Suprapubic skin (tissue), 4 donors: ENCODE data around the gene IL17RD. TPM values are rescaled to one million over a fixed set of nuclear protein-coding genes. Genes with fewer than 3 reads are reported as not detected.

Experiments used
- DNase-seq, 2 donors: peaks; one replicate each; pipeline ENCODE4 v3.0.0-alpha.2; 2019; ENCODE audit warnings: low spot score in 2 of 2
- H3K27ac ChIP-seq: fragments of 200-600 bp; sonication (generic); one replicate; pipeline ENCODE4 v1.5.1; 2019
- H3K27me3 ChIP-seq: fragments of 200-600 bp; sonication (generic); one replicate; pipeline ENCODE4 v1.5.1; 2019
- H3K36me3 ChIP-seq: fragments of 200-600 bp; sonication (generic); one replicate; pipeline ENCODE4 v1.5.1; 2019
- H3K4me1 ChIP-seq: fragments of 200-600 bp; sonication (generic); one replicate; pipeline ENCODE4 v1.5.1; 2019
- H3K4me3 ChIP-seq: fragments of 200-600 bp; sonication (generic); one replicate; pipeline ENCODE4 v1.5.1; 2019; ENCODE audit warnings: mild to moderate bottlenecking
- H3K9me3 ChIP-seq: fragments of 200-600 bp; sonication (generic); one replicate; pipeline ENCODE4 v1.5.1; 2019
- EP300 ChIP-seq: sonication (generic); formaldehyde crosslinking; IDR thresholded peaks from one replicate; pipeline ENCODE4 v1.6.1; 2017; ENCODE audit warnings: antibody characterized with exemption
- POLR2A ChIP-seq, 2 donors: fragments of 450-650 bp; IDR thresholded peaks; one replicate each; pipeline ENCODE4 v1.6.1; 2017; ENCODE audit warnings: antibody characterized with exemption in 2 of 2, mild to moderate bottlenecking in 2 of 2, moderate library complexity in 2 of 2
- POLR2AphosphoS5 ChIP-seq, 3 donors: sonication (generic); formaldehyde crosslinking; IDR thresholded peaks; one replicate each; pipeline ENCODE4 v1.6.1; 2017; ENCODE audit warnings: antibody characterized with exemption in 3 of 3
- WGBS: methylation state at CpG from one replicate; pipeline ENCODE4 v1.1.5; 2018; 5-methylcytosine and 5-hydroxymethylcytosine counted together
- total RNA-seq, 4 donors: library from RNA; depleted of rRNA; stranded (reverse); fragments of >200 nt; gene quantifications; one replicate each; pipeline ENCODE4 v1.1.0, GENCODE V29; 2016
- TF ChIP-seq, protein P1 (sequence below), 2 donors: fragments of 200-600 bp in 1 of 2; fragments of 450-650 bp in 1 of 2; sonication (generic) in 1 of 2; IDR thresholded peaks; one replicate each; pipeline ENCODE4 v1.5.1; 2016 to 2019; ENCODE audit warnings: antibody characterized with exemption in 2 of 2, mild to moderate bottlenecking in 1 of 2, moderate library complexity in 1 of 2

Gene IL17RD
- total RNA-seq, 4 donors from 2014 or later = 2.2 to 6.1 (median 3.7) TPM

DNA sequence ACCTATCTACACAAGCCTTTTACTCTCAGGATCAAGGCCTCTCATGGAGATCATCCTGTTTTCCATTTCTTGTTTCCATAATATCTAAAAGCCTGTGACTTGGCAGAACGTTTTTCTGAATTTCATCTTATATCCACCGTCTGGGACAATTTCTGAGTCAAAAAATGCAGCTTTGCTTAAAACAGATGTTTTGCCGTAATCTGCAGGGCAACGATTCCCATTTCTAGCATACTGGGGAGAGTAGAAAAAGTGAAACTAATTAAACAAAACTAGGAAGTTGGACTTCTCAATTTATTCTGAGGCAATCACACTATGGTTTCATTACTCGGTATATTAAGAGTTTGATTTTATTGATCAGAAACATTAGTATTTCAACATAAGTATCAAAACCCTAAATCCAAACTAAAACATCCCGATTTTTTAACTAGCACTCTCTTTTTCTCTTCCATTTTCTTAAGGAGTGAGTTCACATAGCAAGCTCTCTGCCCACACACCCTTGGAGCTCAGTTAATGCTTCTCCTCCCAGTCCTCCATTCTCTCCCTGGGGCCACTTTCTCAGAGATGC lies 71.1 kb downstream of the IL17RD start:
- H3K4me1 ChIP-seq = peaks cover 9% of the 10 kb centered on the region
- no peaks in the 10 kb centered on the region for H3K27me3 ChIP-seq
- TF ChIP-seq POLR2AphosphoS5 (IDR thresholded peaks at IDR 0.05) (no peak), POLR2A (IDR thresholded peaks at IDR 0.05) (no peak), EP300 (no peak)
- TF ChIP-seq, protein P1, sequence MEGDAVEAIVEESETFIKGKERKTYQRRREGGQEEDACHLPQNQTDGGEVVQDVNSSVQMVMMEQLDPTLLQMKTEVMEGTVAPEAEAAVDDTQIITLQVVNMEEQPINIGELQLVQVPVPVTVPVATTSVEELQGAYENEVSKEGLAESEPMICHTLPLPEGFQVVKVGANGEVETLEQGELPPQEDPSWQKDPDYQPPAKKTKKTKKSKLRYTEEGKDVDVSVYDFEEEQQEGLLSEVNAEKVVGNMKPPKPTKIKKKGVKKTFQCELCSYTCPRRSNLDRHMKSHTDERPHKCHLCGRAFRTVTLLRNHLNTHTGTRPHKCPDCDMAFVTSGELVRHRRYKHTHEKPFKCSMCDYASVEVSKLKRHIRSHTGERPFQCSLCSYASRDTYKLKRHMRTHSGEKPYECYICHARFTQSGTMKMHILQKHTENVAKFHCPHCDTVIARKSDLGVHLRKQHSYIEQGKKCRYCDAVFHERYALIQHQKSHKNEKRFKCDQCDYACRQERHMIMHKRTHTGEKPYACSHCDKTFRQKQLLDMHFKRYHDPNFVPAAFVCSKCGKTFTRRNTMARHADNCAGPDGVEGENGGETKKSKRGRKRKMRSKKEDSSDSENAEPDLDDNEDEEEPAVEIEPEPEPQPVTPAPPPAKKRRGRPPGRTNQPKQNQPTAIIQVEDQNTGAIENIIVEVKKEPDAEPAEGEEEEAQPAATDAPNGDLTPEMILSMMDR (IDR thresholded peaks at IDR 0.05) = no peak
- DNase-seq = no peak
- 65% methylated on average over 6 of the region's 6 CpGs for WGBS
- H3K9me3 ChIP-seq = no peaks in the 10 kb centered on the region
- peaks cover 4% of the 10 kb centered on the region for H3K36me3 ChIP-seq
- no peak overlapping the region for H3K27ac ChIP-seq
- peak overlapping the region; percentile 0 for H3K4me3 ChIP-seq

DNA sequence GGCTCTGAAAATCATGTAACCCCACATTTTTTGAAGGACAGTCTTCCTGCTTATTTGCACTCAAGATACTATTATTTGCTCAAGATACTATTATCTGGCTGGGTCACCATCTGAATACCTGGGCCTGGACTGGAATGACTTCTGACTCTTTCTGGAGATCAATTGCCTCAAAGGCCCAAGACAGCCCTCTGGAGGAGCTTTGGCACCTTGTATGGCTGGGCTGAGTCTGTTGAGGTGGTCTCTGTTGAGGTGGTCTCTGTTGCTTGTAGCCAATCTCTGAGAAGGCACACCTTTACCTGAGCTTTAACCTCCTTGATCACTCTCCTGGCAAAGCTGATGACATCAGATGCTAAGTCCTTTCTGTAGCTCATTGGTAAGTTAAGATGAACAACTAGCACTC lies 71.7 kb downstream of the IL17RD start:
- no peaks in the 10 kb centered on the region for H3K27me3 ChIP-seq
- DNase-seq = no peak
- H3K36me3 ChIP-seq = peaks cover 4% of the 10 kb centered on the region
- peaks cover 9% of the 10 kb centered on the region for H3K4me1 ChIP-seq
- no peaks in the 10 kb centered on the region for H3K9me3 ChIP-seq
- no peak overlapping the region for H3K4me3 ChIP-seq
- H3K27ac ChIP-seq = no peak overlapping the region
- no peak for TF ChIP-seq POLR2A (IDR thresholded peaks at IDR 0.05)
- TF ChIP-seq POLR2AphosphoS5 (IDR thresholded peaks at IDR 0.05) = no peak
- TF ChIP-seq EP300 = no peak
- TF ChIP-seq, protein P1 (IDR thresholded peaks at IDR 0.05) = no peak

DNA sequence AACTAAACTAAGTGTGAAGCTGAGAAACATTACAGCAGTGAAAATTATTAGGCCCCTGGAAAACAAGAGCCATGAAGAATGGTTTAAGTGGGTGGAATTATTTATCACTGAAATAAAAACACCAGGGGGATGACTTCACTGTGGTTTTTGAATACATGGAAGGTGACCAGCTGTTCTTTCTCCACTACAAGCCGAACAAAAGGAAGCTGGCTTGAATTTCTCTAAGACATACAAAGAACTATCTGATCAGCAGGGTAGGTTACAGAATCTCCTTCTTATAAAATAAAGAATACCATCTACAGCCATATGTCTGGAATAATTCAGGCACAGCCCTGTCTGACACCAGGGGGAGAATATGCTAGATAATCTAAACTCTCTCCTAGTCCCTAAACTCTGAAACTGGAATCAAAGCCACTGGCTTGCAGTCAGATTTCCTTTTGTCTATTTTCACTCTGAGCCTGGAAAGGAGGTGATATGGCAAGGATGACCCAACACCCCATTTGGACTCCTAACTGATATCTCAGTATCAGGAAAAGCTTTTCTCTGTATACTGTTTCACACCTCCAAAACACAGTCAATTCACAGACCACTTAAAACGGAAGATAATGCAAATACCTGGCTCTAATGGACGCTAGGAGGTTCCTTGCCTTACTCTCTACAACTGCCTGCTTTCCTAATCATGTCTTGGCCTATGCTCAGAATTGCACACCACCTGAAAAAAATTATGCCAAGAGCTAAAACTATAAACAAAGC lies 73.5 kb downstream of the IL17RD start:
- DNase-seq = no peak
- H3K27ac ChIP-seq = no peak overlapping the region
- WGBS = 75% methylated on average over 3 of the region's 3 CpGs
- H3K9me3 ChIP-seq = no peaks in the 10 kb centered on the region
- no peak overlapping the region for H3K4me3 ChIP-seq
- no peaks in the 10 kb centered on the region for H3K36me3 ChIP-seq
- no peaks in the 10 kb centered on the region for H3K27me3 ChIP-seq
- no peak for TF ChIP-seq POLR2AphosphoS5 (IDR thresholded peaks at IDR 0.05)
- H3K4me1 ChIP-seq = peaks cover 9% of the 10 kb centered on the region

DNA sequence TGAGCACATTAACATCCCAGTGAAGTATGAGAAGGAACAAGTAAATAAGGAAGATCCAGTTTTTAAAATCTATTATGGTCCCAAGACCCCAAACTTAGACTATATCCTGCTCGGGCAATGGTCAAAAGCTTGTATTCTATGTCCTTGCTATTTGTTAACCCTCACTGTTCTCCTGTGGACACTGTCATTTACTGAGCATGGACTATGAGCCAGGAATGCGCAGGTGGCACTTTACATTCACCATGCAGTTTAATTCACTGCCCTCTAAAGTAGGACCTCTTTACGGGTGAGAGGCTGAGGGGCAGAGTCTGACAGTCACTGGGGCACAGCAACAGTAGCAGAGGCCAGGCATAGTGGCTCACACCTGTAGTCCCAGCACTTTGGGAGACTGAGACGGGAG lies 76.1 kb downstream of the IL17RD start:
- DNase-seq = no peak
- TF ChIP-seq, protein P1 (IDR thresholded peaks at IDR 0.05) = no peak
- TF ChIP-seq EP300 (no peak), POLR2AphosphoS5 (IDR thresholded peaks at IDR 0.05) (no peak), POLR2A (IDR thresholded peaks at IDR 0.05) (no peak)
- Histone ChIP-seq H3K4me1 (peaks cover 8% of the 10 kb centered on the region), H3K36me3 (no peaks in the 10 kb centered on the region), H3K27me3 (no peaks in the 10 kb centered on the region), H3K27ac (no peak overlapping the region), H3K4me3 (no peak overlapping the region), H3K9me3 (no peaks in the 10 kb centered on the region)
- 93% methylated on average over 3 of the region's 4 CpGs for WGBS

DNA sequence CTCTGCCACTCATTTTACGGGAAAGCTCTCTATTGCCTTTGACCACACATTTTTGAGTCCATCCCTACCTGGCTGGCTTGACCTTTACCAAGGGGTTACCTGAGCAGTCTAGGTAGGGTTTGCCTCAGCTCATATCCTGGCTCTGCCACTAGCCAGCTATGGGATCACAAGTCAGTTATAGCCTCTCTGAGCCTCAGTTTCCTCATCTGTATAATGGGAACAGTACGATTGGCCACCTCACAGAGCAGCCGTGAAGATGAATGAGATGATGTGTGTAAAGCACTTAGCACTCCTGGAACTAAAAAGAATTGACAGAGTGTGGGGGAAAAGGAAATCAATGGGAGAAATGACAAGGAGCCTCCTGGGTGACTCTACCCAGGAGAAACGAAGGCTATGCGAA lies 76.7 kb downstream of the IL17RD start:
- H3K4me1 ChIP-seq = peaks cover 8% of the 10 kb centered on the region
- H3K9me3 ChIP-seq = no peaks in the 10 kb centered on the region
- WGBS = 91% methylated on average over 5 of the region's 5 CpGs
- H3K4me3 ChIP-seq = no peak overlapping the region
- DNase-seq = no peak
- no peak overlapping the region for H3K27ac ChIP-seq
- H3K27me3 ChIP-seq = no peaks in the 10 kb centered on the region
- TF ChIP-seq, protein P1 (IDR thresholded peaks at IDR 0.05) = no peak
- TF ChIP-seq EP300 (no peak), POLR2AphosphoS5 (IDR thresholded peaks at IDR 0.05) (no peak), POLR2A (IDR thresholded peaks at IDR 0.05) (no peak)
- H3K36me3 ChIP-seq = no peaks in the 10 kb centered on the region
